ENCODE results near the gene KLF7. TPM values are rescaled to one million over a fixed set of nuclear protein-coding genes. Genes with fewer than 3 reads are reported as not detected.

The KLF7 gene
- total RNA-seq, 1 donor from 2014 or later, result 5.2 TPM

DNA sequence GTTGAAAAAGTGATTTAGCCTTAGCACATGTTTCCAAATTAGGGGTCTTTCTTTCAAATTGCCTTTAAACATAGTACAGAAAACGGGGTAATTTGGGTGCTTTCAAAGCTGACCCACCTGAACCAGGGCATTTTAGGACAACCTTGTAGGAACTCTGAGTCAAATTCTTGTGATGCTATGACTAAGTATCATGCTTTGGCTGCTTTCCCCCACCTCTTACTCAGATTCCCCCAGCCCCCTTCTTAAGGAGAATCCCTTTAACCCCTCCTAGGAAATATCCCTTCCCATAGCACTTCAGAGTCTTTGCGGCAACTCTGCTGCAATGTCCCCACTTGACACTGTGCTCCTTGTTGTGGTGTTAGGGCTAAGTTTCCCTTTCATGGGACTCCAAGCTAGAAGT is 18.6 kb upstream of the KLF7 start:
- TF ChIP-seq EZH2phosphoT487 (IDR thresholded peaks at IDR 0.05) (no peak), EZH2 (IDR thresholded peaks at IDR 0.05) (no peak)
- TF ChIP-seq, protein P1, sequence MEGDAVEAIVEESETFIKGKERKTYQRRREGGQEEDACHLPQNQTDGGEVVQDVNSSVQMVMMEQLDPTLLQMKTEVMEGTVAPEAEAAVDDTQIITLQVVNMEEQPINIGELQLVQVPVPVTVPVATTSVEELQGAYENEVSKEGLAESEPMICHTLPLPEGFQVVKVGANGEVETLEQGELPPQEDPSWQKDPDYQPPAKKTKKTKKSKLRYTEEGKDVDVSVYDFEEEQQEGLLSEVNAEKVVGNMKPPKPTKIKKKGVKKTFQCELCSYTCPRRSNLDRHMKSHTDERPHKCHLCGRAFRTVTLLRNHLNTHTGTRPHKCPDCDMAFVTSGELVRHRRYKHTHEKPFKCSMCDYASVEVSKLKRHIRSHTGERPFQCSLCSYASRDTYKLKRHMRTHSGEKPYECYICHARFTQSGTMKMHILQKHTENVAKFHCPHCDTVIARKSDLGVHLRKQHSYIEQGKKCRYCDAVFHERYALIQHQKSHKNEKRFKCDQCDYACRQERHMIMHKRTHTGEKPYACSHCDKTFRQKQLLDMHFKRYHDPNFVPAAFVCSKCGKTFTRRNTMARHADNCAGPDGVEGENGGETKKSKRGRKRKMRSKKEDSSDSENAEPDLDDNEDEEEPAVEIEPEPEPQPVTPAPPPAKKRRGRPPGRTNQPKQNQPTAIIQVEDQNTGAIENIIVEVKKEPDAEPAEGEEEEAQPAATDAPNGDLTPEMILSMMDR (IDR thresholded peaks at IDR 0.05), result no peak
- no peaks in the 10 kb centered on the region for H3K9me3 Mint-ChIP-seq
- no peaks in the 10 kb centered on the region for H3K4me1 ChIP-seq
- H3K9me3 ChIP-seq (ENCODE audit: low read depth), result no peaks in the 10 kb centered on the region
- H4K20me1 ChIP-seq (ENCODE audit: low read depth), result no peaks in the 10 kb centered on the region
- no peaks in the 10 kb centered on the region for H3F3A ChIP-seq (ENCODE audit: low read depth)
- no peaks in the 10 kb centered on the region for H3K27me3 ChIP-seq
- H3K27ac ChIP-seq, result no peak overlapping the region
- H3K4me2 ChIP-seq, result no peak overlapping the region
- no peak overlapping the region for H3K4me3 Mint-ChIP-seq
- H3K27ac Mint-ChIP-seq, result no peak overlapping the region
- no peaks in the 10 kb centered on the region for H3K79me2 ChIP-seq (ENCODE audit: low read depth)
- H2AFZ ChIP-seq (replicated peaks), result no peak overlapping the region
- peaks cover 3% of the 10 kb centered on the region for H3K4me1 Mint-ChIP-seq
- H3K9ac ChIP-seq, result no peak overlapping the region
- no peaks in the 10 kb centered on the region for H3K36me3 ChIP-seq
- no peak for DNase-seq (ENCODE audit: low spot score)
- H3K36me3 Mint-ChIP-seq, result no peaks in the 10 kb centered on the region
- no peak overlapping the region for H3K4me3 ChIP-seq
- peaks cover 3% of the 10 kb centered on the region for H3K27me3 Mint-ChIP-seq (ENCODE audit: insufficient read depth, low read depth)

DNA sequence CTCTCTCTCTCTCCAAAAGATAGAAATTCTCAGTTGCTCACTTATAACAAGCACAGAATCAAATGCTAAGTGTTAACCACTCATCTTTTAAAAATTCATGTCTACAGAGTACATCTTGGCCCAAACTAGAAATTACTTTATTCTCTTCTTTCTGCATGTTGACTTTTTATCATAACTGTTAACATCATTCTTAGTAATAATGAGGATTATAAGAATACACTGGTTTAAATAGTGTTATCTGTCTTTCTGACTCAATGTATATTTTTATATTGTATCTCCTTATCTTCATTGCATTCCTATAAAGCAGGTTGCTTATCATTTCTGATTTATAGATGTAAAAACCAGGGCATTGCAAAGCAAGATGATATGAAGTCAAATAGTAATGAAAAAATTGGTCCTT is 17.8 kb upstream of the KLF7 start:
- Histone ChIP-seq H3K4me2 (no peak overlapping the region), H3K27ac (no peak overlapping the region), H3K36me3 (no peaks in the 10 kb centered on the region), H3K79me2 (ENCODE audit: low read depth) (no peaks in the 10 kb centered on the region), H3K27me3 (no peaks in the 10 kb centered on the region), H3K4me3 (no peak overlapping the region), H2AFZ (replicated peaks) (no peak overlapping the region), H3K4me1 (no peaks in the 10 kb centered on the region), H3F3A (ENCODE audit: low read depth) (no peaks in the 10 kb centered on the region), H3K9me3 (ENCODE audit: low read depth) (no peaks in the 10 kb centered on the region), H4K20me1 (ENCODE audit: low read depth) (no peaks in the 10 kb centered on the region), H3K9ac (no peak overlapping the region)
- H3K36me3 Mint-ChIP-seq, result no peaks in the 10 kb centered on the region
- peaks cover 3% of the 10 kb centered on the region for H3K4me1 Mint-ChIP-seq
- no peak overlapping the region for H3K27ac Mint-ChIP-seq
- no peak for TF ChIP-seq EZH2 (IDR thresholded peaks at IDR 0.05)
- no peak for TF ChIP-seq EZH2phosphoT487 (IDR thresholded peaks at IDR 0.05)
- TF ChIP-seq, protein P1 (IDR thresholded peaks at IDR 0.05), result no peak
- no peaks in the 10 kb centered on the region for H3K9me3 Mint-ChIP-seq
- H3K4me3 Mint-ChIP-seq, result no peak overlapping the region
- peaks cover 3% of the 10 kb centered on the region for H3K27me3 Mint-ChIP-seq (ENCODE audit: insufficient read depth, low read depth)
- no peak for DNase-seq (ENCODE audit: low spot score)

DNA sequence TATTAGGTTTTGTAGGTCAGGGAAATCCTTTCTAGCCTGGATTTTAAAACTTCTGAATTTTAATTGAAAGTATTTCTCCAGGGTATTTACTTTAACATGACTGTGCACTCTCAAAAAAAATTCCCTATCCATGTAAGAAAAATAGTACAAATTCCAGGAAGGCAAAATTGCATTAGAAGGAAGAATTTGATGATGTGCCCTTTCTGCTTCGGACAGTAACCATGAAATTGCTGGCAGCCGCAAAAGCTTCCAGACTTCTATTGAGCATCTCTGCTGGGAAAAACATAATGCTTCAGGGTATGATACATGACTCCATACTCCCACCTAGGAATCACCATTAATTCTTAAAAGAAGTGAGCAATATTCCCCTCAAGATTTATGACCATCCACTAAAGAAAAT is 17.2 kb upstream of the KLF7 start:
- Histone ChIP-seq H3K4me2 (no peak overlapping the region), H2AFZ (replicated peaks) (no peak overlapping the region), H3K9ac (no peak overlapping the region)

More for the DNA sequence above, 17.2 kb upstream of the KLF7 start:
- H3K27ac ChIP-seq, result no peak overlapping the region
- no peaks in the 10 kb centered on the region for H3F3A ChIP-seq (ENCODE audit: low read depth)
- no peaks in the 10 kb centered on the region for H3K9me3 ChIP-seq (ENCODE audit: low read depth)
- no peak overlapping the region for H3K4me3 ChIP-seq
- H3K36me3 ChIP-seq, result no peaks in the 10 kb centered on the region
- TF ChIP-seq, protein P1 (IDR thresholded peaks at IDR 0.05), result no peak
- TF ChIP-seq EZH2 (IDR thresholded peaks at IDR 0.05) (no peak), EZH2phosphoT487 (IDR thresholded peaks at IDR 0.05) (no peak)
- Mint-ChIP-seq H3K27me3 (ENCODE audit: insufficient read depth, low read depth) (peaks cover 3% of the 10 kb centered on the region), H3K36me3 (no peaks in the 10 kb centered on the region), H3K9me3 (no peaks in the 10 kb centered on the region), H3K27ac (no peak overlapping the region), H3K4me1 (peaks cover 3% of the 10 kb centered on the region), H3K4me3 (no peak overlapping the region)
- no peaks in the 10 kb centered on the region for H3K4me1 ChIP-seq
- no peak for DNase-seq (ENCODE audit: low spot score)
- no peaks in the 10 kb centered on the region for H4K20me1 ChIP-seq (ENCODE audit: low read depth)
- H3K27me3 ChIP-seq, result no peaks in the 10 kb centered on the region
- H3K79me2 ChIP-seq (ENCODE audit: low read depth), result no peaks in the 10 kb centered on the region

Measured in neural progenitor cell (in vitro differentiated cells).